ENCODE measurements around the gene TXNL4A. TPM values are rescaled to one million over a fixed set of nuclear protein-coding genes. Genes with fewer than 3 reads are reported as not detected.

TXNL4A gene
- total RNA-seq: 16.1 and 41.6 TPM in 2 replicates

DNA sequence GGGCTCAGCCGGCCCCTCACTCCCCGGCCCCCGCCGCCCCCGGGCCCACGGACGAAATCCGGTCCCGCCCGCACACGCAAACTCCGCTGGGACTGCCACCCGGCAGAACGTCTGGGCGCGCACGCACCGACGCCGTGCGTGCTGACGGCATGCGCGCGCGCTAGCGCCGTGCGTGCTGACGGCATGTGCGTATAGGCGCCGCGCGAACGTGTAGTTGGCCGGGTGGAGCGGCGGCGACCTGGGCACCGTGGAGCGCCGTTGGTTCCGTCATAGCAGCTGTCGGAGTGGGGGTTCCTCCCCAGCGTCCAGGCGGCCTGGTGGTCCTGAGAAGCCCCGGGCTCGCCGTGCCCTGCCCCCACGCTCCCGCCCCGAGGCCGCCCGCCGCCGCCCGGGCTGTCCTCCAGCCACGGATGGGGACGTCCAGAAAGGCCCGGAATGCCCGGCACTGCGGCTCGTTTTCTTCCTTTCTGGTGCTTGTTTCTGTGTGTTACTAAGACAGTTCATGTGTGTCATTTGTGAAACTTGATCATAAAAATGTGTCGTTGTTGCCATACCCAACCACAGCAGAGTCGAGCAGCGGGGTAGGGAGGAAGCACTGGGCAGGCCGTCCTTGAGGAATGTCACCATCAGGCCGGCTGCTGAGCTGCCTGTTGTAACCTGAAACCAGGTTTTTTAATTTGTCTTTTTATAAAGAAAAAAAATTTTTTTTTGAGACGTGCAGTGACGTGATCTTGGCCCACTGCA lies at the start of gene TXNL4A:
Gene TXNL4A (minus strand): TSS at position 113 of the 744 bp plus-strand sequence. CDS start 171 bp downstream, outside the sequence.

DNA sequence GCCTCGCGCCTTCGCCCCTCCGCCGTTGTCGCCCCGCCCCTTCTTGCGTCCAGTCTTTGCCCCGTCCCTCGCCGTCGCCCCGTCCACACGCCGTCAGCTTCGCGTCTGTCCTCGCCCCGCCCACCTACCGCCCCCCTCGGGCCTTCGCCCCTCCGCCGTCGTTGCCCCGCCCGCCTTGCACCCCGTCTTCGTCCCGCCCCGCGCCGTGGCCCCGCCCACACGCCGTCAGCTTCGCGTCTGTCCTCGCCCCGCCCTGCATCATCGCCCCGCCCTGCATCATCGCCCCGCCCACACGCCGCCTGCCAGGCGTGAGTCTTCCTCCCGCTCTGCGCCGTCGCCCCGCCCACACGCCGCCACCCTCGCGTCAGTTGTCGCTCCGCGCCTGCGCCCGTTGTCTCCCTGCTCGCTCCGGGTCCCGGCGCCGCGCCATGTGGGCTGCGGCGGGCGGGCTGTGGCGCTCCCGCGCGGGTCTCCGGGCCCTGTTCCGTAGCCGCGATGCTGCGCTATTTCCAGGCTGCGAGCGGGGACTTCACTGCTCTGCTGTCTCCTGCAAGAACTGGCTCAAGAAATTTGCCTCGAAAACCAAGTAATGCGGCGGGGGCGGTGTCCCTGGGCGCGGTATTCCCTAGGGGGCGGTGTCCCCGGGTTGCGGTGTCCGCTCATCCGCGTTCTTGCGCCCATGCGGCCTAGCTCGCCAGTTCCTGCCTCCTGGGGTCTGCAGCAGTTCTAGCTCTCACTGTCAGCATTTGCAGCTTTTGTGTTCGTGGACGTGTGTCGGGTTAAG lies 45.9 kb upstream of the TXNL4A start, which contains the start of gene RBFA:
Gene RBFA (plus strand): TSS at position 367 of the 784 bp plus-strand sequence. CDS start 62 bp downstream, at position 429.

DNA sequence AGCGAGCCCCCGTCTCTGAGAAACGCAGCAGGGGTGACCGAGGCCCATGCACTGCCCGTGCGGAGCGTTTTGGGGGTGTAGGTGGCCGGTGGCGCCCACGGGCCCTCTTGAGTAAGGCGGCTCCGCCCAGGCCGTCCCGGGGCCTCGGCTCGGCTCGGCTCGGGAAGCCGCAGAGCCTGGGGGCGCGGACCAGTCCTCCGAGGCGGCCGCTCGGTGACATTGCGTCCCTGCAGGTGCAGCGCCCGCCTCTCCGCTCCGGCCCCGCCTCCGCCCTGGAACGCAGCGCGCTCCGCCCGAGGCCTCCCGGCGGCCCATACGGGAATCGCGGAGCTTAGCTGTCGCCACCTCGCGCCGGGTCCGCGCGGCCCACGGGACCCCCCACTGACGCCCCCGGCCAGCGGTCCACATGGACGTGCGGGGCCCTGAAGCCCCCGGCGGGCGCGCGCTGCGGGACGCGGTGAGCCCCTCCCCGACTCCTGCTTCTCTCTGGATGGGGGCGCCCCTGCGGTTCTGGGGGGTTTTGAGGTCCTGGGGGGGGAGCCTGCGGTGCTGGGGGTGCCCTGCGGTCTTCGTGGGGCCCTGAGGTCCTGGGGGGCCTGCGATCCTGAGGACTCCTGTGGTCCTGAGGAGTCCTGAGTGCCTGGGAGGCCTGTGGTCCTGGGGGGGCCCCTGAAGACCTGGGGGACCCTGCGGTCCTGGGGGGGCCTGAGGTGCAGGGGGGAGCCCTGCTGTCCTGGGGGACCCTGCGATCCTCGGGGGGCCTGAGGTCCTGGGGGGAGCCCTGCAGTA lies 23.8 kb downstream of the TXNL4A start, which contains the start of gene HSBP1L1:
Gene HSBP1L1 (plus strand): TSS at position 314 of the 789 bp plus-strand sequence. CDS start 93 bp downstream, at position 407.

GRCh38 chr18:79951545-79952455 lies 36.6 kb downstream of the TXNL4A start, which contains the start of gene SLC66A2:
SLC66A2 (minus strand) TSS chr18:79951653; CDS start chr18:79950926, 727 bp downstream.

Other genes starting within 250 kb of the TXNL4A start
- not detected in 2 replicates for gene KCNG2, start 190.6 kb downstream of the TXNL4A start, total RNA-seq
- 39.7 and 51.9 TPM in 2 replicates for gene SLC66A2, start 36.9 kb downstream of the TXNL4A start, total RNA-seq
- 20.8 and 27.8 TPM in 2 replicates for gene HSBP1L1, start 23.9 kb downstream of the TXNL4A start, total RNA-seq
- gene RBFA, start 45.9 kb upstream of the TXNL4A start, total RNA-seq: 25.5 and 30.9 TPM in 2 replicates
- gene ADNP2, start 120.7 kb upstream of the TXNL4A start, total RNA-seq: 19.2 and 30.0 TPM in 2 replicates